HG02884 (cell line): ENCODE measurements around the gene ZDHHC16.
"Not testable (repeated sequence)": the region's sequence is repeated elsewhere in the genome, so short reads cannot be mapped to it uniquely, and the experiment has no call there.

Experiments
- ATAC-seq: cut with Tn5 transposase; IDR thresholded peaks from one replicate; pipeline ENCODE4 v1.9.1; 2021; ENCODE audit warnings: mild to moderate bottlenecking, moderate library complexity; ENCODE audit not compliant: unreplicated experiment

The ZDHHC16 gene

DNA sequence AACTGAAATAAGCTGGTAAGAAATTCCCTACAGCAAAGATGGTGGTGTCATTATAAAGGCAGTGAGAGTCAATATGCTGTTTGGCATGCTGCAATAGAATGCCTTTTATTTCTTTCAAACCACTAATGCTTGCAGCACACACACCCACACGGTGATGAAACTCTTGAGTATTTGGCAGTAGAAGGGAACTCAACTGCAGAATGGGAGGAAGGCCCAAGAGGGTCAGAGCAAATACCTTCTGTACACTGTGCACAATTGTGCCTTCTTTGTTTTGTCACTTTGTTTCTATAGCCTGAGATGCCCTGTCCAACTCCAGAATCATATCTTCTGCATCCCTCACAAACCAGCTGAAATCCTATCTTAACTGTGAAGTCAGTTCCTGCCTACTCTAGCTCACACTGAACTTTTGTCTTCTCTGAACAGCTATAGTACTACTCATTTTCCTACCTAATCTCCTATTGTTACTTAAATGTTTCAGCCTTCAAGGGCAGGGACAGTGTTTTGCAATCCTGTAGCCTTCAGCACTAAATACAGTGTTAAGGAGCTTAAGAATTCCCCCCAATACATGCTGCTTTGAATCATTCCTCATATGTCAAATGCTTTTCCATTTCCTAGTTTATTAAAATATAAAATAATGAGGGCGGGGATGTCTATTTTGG is 30.1 kb downstream of the ZDHHC16 start:
- no peak for ATAC-seq

DNA sequence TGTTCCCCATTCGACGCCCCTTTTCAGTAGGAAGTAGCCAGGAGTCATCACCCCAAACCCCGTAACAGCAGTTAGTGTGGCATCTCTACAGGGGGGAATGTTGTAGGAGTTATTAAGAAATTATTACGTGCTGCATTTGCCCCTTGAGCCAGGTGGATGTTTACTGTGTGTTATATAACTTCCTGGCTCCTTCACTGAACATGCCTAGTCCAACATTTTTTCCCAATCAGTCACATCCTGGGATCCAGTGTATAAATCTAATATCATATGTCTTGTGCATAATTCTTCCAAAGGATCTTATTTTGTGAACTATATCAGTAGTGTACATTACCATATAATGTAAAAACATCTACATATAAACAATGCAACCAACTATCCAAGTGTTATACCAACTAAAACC is 33.4 kb downstream of the ZDHHC16 start:
- ATAC-seq, result not testable (repeated sequence)

DNA sequence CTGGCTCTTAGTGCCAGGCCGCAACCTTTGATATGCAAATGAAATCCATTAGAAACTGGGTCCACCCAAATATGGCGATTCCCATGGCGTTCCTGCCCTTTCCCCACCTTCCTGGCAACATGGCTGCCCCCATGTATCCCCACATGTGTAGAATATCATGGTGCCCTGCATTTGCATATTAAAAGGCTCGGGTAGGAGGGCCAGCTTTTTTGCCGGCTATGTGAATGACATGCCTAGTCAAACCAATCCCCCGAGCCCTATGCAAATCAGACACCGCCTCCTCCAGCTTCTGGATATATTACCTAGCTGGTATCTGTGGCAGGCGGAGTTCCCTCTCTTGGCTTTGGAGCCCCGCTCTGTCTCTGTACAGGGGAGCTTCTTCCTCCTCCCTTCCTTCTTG is 34.0 kb downstream of the ZDHHC16 start:
- ATAC-seq, result no peak

DNA sequence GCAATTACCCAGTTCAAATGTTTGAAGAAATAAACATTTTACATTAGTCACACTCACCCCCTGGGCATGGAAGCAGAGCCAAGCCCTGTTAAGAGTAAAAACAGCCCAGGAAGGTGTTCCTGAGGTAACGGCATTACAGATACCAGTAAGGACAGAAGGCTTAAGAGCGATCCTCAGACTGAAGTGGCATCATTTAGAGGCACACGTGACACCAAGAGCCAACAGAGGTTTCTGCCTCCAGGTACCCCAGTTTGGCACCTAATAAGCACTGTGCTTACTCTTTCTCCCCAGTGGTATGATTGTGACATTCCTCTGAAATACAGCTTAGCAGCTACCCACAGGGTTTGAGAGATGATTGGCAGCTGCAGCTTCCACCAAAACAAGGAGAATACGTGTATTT is 35.1 kb downstream of the ZDHHC16 start:
- ATAC-seq, result no peak

DNA sequence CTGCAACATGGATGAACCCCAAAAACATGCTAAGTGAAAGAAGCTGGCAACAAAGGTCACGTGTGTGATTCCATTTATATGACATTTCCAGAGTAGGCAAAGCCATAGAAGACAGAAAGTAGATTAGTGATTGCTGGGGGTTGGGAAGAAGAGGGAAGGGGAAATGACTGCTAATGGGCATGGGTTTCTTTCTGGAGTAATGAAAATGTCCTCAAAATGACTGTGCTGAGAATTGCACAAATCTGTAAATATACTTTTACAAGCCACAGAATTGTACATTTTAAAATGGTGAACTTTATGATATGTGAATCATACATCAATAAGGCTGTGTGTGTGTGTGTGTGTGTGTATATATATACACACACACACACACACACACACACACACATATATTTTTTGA is 36.4 kb downstream of the ZDHHC16 start:
- ATAC-seq, result no peak

DNA sequence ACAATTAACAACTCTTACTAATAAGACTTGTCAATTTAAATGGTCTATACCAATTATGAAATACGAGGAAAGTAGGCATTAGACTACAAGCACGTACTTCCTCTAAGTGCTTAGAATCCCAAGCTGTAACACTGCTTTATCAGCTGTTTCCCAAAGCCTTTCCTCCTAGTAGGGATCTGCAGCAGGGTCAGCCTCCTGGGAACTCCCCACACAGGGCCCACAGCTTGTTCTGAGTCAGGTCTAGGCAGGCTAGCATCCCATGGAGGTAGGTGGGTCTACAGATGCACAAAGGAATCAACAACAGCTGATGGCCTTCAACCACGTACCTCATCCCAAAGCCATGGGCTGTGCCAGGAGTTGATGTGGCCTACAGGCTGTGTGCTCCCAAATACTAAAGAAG is 37.5 kb downstream of the ZDHHC16 start:
- no peak for ATAC-seq

DNA sequence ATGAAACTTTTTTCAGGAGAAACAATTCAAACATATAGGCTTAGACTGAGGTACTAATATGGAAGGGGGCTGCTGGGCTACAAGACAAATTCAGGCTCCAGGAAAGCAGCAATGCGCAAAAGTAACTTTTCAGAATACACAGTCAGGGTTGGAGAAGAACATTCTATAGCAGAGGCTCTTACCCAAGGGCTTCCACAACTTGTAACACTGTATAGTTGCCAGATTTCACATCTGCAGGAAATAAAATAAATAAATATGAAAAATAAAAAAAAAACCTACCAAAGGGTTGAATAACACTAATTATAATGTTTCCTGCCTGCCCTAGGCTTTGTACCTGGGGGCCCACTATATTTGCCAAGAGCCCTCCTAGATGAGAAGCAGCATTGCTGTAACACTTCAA is 37.9 kb downstream of the ZDHHC16 start:
- ATAC-seq, result no peak

DNA sequence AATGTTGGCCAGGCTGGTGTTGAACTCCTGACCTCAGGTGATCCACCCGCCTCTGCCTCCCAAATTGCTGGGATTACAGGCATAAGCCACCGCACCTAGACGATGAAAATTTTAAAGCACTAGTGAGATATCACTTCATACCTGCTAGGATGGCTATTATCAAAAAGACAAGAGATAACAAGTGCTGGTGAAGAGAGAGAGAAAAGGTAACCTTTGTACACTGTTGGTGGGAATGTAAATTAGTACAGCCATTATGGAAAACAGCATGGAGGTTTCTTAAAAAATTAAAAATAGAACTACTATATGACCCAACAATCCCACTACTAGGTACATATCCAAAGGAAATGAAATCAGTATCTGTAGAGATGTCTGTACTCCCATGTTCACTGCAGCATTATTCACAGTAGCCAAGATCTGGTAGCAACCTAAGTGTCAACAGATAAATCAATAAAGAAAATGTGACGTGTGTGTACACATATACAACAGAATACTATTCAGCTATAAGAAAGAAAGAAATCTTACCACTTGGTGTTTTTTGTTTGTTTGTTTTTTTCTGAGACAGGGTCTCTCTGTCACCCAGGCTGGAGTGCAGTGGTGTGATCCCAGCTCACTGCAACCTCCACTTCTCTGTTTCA is 39.8 kb downstream of the ZDHHC16 start:
- no peak for ATAC-seq

DNA sequence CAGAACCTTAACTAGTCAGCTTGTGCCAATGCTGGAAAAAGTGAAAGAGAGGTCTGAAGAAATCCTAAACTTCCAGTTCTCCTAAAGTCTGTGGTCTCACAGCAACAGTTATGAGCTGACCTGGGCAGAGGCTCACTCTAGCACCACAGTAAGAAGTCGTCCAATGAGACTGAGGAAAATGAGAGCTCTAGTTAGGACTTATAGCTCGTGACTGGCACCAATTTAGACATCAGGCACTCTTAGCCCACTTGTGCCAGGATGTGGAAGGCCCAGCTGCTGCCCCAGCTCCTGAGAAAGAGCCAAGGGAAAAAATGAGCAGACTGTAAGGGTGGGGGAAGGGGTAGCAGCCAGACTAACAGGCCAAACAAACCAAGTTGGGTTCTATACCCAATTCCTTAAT is 44.6 kb downstream of the ZDHHC16 start:
- no peak for ATAC-seq

DNA sequence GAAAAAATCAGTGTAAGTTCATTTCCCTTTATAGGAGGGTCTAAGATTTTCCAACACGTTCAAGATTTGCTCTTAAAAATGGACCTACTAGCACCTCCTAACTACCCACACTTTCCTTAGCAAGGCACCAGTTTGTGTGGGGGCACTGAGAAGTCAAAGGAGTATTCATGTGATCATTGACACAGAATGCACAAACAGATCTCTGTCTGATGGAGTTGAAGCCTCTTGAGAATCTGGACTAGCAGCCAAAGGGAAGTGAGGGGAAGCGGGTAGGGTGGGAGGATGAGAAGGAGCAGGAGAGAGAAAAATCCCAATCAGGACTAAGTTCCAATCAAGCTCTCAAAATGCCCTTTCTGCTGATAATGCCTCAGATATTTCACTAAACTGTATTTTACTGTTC is 48.2 kb downstream of the ZDHHC16 start:
- ATAC-seq, result no peak

DNA sequence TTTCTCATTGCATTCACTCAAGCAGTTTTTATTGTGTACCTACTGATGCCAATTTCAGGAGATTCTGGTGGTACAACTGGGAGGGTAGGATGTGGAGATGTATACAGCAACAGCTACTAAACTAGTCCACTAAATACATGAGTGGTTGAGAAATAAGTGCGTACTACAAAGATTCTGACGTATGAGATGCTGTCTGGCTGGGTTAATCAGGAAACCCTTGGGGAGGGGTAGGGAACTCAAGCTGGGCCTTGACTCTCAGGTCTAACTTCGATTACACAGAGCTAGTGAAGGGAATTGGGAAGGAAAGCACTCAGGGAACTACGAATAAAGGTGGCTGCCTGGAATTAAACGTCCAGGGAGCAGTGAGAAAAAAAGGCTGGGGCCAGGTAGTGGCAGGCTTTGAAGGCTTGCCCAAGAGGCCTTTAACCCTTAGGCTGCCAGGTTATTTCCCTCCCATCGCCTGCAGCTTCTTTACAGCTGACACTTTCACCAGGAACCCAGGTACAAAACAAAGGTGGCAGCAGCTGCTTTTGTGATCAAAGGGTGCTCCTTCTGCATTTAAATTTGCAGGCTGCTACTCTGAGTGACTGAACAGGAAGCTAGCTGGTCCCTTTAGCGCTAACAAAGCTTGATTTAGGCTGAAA is 49.0 kb downstream of the ZDHHC16 start:
- no peak for ATAC-seq

DNA sequence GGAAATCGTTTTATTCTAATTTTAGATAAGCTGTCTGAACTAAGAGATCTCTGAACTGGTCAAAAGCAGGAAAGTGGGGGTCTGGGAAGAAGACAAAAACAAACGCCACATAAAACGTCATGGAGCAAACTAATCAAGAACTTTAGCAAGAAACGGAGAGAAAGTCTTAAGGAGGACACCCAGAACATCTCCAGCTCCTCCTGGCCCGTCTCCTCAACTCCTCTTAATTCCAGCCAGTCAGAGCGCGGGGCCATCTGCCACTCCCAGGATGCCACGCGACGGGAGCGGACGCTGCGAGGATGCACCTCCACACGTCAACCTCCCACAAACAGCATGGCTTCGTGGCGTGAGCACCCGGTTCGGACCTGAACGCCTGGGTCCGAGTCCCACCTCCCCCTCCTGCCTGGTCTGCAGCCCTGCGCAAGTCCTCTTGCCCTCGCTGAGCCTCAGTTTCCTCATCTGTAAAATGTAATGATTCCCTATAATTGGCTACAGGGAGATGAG is 51.6 kb downstream of the ZDHHC16 start:
- no peak for ATAC-seq

DNA sequence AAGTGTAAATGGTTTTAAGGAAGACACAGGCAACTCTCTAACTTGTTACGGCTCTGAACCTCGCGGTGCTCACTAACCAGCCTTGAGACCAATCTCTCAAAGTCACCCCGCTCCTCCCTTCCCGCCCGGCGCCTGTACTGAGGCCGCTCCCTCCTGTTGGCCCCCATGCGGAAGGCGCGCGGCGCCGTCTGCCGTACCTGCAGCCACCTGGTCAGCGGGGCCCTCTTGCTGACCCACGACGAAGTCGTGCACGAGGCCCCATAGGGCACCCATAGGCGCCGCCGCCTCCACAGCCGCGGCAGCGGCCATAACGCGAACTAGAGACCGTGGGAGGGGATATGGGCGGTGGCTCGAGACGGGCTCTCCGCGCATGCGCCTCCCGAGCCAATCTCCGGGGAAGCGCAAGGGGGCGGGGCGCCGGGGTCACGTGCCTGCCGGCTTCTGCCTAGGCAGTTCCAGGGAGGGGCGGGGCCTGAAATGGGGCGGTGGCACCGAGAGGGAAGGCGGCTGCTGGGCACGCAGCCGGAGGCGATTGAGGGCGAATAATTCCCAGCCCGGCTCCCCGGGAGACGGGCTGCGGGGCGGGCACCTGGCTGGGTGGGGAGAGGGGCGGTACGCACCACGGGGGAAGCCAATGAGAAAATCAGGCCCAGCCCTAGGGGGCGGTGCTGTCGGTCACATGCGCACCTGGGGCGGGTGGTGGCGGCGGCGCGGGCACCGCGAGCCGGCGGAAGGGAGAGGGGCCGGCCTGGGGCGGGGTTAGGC is 52.3 kb downstream of the ZDHHC16 start, which contains the start of gene MMS19:
MMS19 (minus strand) TSS at position 347 of the 765 bp plus-strand sequence; CDS start at position 309, 38 bp downstream.
- ATAC-seq, result peak; percentile 88

DNA sequence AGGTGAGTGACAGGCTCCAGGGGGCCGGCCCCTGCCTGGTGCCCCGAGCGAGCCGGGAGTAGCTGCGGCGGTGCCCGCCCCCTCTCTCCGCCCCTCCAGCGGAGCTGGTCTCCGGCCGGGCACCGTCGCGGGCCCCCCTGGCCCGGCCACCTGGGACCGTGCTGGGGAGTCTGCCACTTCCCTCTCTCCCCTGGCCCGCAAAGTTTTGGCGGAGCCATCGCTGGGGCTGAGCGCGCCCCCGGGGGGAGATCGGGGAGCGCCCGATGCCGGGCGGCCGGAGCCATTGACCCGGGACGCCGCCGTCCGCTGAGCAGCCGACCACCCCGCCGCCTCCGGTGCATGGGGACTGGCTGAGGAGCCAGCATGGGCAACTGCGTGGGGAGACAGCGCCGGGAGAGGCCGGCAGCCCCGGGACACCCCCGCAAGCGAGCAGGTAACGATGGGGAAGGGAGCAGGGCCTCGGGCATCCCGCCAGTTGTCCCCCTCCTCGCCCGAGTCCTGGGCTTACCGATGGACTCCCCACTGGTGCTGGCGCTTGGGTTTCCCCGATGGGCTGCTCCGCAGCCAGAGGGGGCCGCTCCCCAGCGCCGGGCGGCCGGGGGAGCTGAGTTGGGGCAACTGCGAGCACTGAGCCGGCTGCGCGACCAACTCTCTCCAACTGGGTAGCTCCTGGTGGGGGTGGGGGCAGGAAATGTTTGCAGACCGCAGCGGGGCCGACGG is 53.0 kb downstream of the ZDHHC16 start, which contains the start of gene UBTD1:
UBTD1 (plus strand) TSS at position 84 of the 720 bp plus-strand sequence; CDS start at position 364, 280 bp downstream.
- no peak for ATAC-seq

DNA sequence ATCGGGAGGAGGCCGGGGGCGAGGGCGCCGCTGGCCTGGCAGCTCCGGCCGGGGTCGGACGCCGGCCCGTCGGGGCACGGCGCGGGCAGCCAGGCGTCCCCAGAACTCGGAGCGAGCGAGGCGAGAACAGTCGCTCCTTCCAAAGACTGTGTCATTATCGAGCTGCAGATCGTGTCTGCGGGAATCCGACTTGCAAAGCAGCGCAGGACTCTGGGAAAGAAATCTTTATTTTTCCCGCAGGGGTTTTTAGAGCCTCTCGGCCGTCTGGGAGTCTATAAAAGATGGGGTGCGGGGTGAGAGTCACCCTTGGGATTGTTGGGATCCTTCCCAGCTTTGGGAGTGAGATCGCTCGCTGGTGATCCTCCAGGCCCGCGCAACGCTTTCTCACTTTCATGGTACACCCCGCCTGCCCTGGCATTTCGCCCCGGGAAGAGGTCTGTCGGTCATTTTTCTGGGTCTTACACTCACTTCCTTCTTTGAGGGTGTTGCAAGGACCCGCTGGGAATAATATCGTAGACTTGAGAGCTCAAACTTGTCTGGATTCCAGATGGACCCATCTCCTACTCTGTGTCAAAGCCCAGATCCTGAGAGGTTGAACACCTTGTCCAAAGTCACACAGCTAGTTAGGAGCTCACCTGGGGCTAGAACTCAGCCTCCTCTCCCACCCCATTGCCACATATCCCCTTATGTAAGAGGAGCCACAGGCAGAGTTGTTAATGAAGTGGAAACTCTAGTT is 53.8 kb downstream of the ZDHHC16 start:
- ATAC-seq, result no peak

DNA sequence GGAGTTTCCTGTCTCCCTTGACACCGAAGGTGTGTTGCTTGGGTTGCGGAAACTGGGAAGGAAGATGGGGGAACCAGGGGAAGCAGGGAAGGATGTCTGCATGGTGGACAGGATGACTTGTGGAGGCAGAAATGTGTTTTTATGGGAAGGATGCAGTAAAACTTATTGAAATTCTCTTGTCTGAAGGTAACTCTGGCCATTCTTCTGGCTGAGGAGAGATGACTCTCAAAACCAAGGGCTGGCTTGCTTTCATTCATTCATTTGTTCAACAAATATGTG is 54.3 kb downstream of the ZDHHC16 start:
- ATAC-seq, result no peak

DNA sequence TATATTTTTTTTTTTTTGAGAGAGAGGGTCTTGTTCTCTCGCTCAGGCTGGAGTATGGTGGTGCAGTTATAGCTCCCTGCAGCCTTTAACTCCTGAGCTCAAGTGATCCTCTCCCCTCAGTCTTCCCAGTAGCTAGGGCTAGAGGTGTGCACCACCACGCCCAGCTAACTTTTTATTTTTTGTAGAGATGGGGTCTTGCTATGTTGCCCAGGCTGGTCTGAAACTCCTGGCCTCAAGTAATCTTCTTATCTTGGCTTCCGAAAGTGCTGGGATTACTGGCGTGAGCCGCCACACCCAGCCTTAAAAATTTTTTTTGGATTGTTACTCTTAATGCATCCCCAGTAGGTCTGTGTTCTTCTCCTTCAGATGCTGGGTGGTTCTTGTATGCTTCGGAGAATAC is 56.9 kb downstream of the ZDHHC16 start:
- no peak for ATAC-seq

DNA sequence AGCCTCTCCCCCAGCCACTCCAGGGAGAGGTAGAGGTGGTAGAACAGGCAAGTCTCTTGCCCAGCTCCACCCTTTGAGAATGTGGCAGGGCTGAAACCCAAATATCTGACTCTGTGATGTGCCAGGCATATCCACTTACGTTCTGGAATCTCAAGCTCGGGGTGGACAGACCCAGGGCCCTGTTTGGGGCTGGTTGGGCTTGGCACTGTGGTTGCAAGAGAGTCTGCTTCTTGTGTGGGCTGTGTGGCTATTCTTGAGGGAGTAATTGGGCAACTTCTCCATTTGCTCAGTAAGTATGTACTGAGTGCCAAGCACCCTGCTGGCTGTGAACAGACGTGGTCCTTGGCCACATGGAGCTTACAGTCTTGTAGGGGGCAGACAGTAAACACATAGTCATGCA is 57.4 kb downstream of the ZDHHC16 start:
- ATAC-seq, result no peak

DNA sequence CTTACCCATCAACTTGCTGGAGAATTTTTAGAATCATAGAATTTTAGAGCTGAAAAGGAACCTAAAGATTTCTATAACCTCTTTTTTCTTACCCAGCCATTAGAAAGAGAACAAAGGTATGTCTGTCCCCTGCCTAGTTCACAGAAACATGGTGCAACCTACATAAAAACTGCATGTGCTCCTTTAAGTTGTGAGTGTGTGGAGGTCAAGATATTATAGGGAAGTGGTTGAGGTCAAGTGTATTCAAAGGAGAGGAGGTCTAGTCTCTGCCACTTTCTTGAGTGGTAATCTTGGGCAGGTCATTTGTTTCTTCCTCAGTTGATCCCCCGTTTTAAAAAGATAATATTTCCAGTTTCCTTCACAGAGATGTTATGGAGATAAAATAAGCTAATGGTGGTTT is 59.2 kb downstream of the ZDHHC16 start:
- ATAC-seq, result no peak
